GM18858 (cell line): ENCODE data around the gene CFAP99.
A peak's percentile ranks its signal among the peaks of the same experiment; 100 is the strongest.
"Not testable (repeated sequence)": the region's sequence is repeated elsewhere in the genome, so short reads cannot be mapped to it uniquely, and the experiment has no call there.

ENCODE experiments used
- ATAC-seq: cut with Tn5 transposase; IDR thresholded peaks from one replicate; pipeline ENCODE4 v1.9.1; 2021; ENCODE audit not compliant: unreplicated experiment

CFAP99 gene

GRCh38 chr4:2465032-2465431, 46.3 kb downstream of the CFAP99 start:
- ATAC-seq: no peak

- ATAC-seq: not testable (repeated sequence)
These were observed 46.8 kb downstream of the CFAP99 start for GRCh38 chr4:2465544-2465943.

- ATAC-seq: peak; percentile 59
These were observed 49.9 kb downstream of the CFAP99 start, which contains the start of gene RNF4 for GRCh38 chr4:2468456-2469191. RNF4 (plus strand) TSS chr4:2469106; CDS start chr4:2490494, 21,388 bp downstream.

- ATAC-seq: peak; percentile 32
These were observed 50.6 kb downstream of the CFAP99 start for GRCh38 chr4:2469192-2469984.

GRCh38 chr4:2470791-2471190, 52.0 kb downstream of the CFAP99 start:
- ATAC-seq: no peak

GRCh38 chr4:2472187-2472586, 53.4 kb downstream of the CFAP99 start:
- ATAC-seq: no peak

- no peak for ATAC-seq
These were observed 59.5 kb downstream of the CFAP99 start for GRCh38 chr4:2478229-2478628.

- no peak for ATAC-seq
These were observed 61.9 kb downstream of the CFAP99 start for GRCh38 chr4:2480649-2481048.

GRCh38 chr4:2482192-2482591, 63.4 kb downstream of the CFAP99 start:
- ATAC-seq: no peak

- ATAC-seq: peak; percentile 43
These were observed 63.9 kb downstream of the CFAP99 start for GRCh38 chr4:2482693-2483092.

GRCh38 chr4:2483237-2483636, 64.5 kb downstream of the CFAP99 start:
- no peak for ATAC-seq

- ATAC-seq: no peak
These were observed 65.4 kb downstream of the CFAP99 start for GRCh38 chr4:2484185-2484584.

GRCh38 chr4:2484993-2485392, 66.2 kb downstream of the CFAP99 start:
- ATAC-seq: peak; percentile 38

- ATAC-seq: no peak
These were observed 67.2 kb downstream of the CFAP99 start for GRCh38 chr4:2485956-2486355.

GRCh38 chr4:2486981-2487380, 68.2 kb downstream of the CFAP99 start:
- no peak for ATAC-seq

- peak; percentile 64 for ATAC-seq
These were observed 68.9 kb downstream of the CFAP99 start for GRCh38 chr4:2487632-2488031.

- ATAC-seq: no peak
These were observed 70.5 kb downstream of the CFAP99 start for GRCh38 chr4:2489081-2489805.

GRCh38 chr4:2489841-2490552, 71.2 kb downstream of the CFAP99 start:
- ATAC-seq: no peak

- ATAC-seq: no peak
These were observed 74.2 kb downstream of the CFAP99 start for GRCh38 chr4:2492970-2493369.

- ATAC-seq: no peak
These were observed 76.2 kb downstream of the CFAP99 start for GRCh38 chr4:2494992-2495391.

- ATAC-seq: no peak
These were observed 78.6 kb downstream of the CFAP99 start for GRCh38 chr4:2497324-2497723.
